Psoas muscle (tissue), 8 donors: ENCODE data around the gene C1QL3. TPM values are rescaled to one million over a fixed set of nuclear protein-coding genes. Genes with fewer than 3 reads are reported as not detected.

Experiments used
- ATAC-seq, 4 donors: fragments of 200-7000 bp; cut with Tn5 transposase; one replicate each; pipeline ENCODE4 v1.9.1; 2020; ENCODE audit warnings: moderate library complexity in 3 of 4, mild to moderate bottlenecking in 2 of 4
- DNase-seq, 2 donors: peaks; one replicate each; pipeline ENCODE4 v3.0.0-alpha.2; 2020
- H3K27ac ChIP-seq: fragments of 200-600 bp; one replicate; pipeline ENCODE4 v1.8.0; 2022
- H3K27me3 ChIP-seq, 3 donors: fragments of 200-600 bp in 1 of 3; one replicate each; pipeline versions ENCODE4 v1.6.1 to v1.8.0; 2013 to 2022; ENCODE audit warnings: low read length in 2 of 3, mild to moderate bottlenecking in 2 of 3, moderate library complexity in 1 of 3; ENCODE audit not compliant: insufficient read depth in 3 of 3
- H3K36me3 ChIP-seq, 2 donors: fragments of 200-600 bp in 1 of 2; one replicate each; pipeline versions ENCODE4 v1.6.1 to v1.8.0; 2013 to 2022; ENCODE audit warnings: low read depth in 1 of 2, mild to moderate bottlenecking in 1 of 2, moderate library complexity in 1 of 2; ENCODE audit not compliant: insufficient read depth in 1 of 2
- H3K4me1 ChIP-seq: fragments of 200-600 bp; one replicate; pipeline ENCODE4 v1.8.0; 2022
- H3K4me3 ChIP-seq: fragments of 200-600 bp; one replicate; pipeline ENCODE4 v1.8.0; 2022; ENCODE audit warnings: mild to moderate bottlenecking
- H3K9me3 ChIP-seq: fragments of 200-600 bp; one replicate; pipeline ENCODE4 v1.8.0; 2022
- WGBS, 3 donors: extraction: QIAGEN DNeasy Blood & Tissue Kit; methylation state at CpG; one replicate each; pipeline versions ENCODE4 v1.1.6 to v1.1.7; 2013; 5-methylcytosine and 5-hydroxymethylcytosine counted together
- intact Hi-C, 2 donors: fragments of 100-400 bp; cut with DNase I; formaldehyde crosslinking; loops; one replicate each; pipeline versions ENCODE4 v1.11.0 to v1.14.2; 2022
- polyA plus RNA-seq, 3 donors: library from polyadenylated mRNA; stranded (reverse); fragments of 200-250 nt; gene quantifications; one replicate each; pipeline ENCODE4 v1.2.3, GENCODE V29; 2013
- total RNA-seq, 4 donors: library from RNA; stranded (reverse); fragmentation: NEBNext Ultra II Directional in 2 of 4; extraction: Animal tissue kit (Norgen Biotek cat#: 25700) in 2 of 4; gene quantifications; one replicate each; pipeline versions ENCODE4 v1.2.1 to v1.2.4, GENCODE V29; 2021 to 2023
- TF ChIP-seq, protein P1 (sequence below): fragments of 200-600 bp; IDR thresholded peaks from one replicate; pipeline ENCODE4 v1.8.0; 2022; ENCODE audit warnings: antibody characterized with exemption
- donor health status: healthy with polysubstance abuse.
- donor health status: DM: no; HTN: no; CAD: no; lungs with moderate emphysema.
- donor health status: Bipolar disorder and iron deficiency.
- donor health status: healthy.
- donor health status: DM: yes; HTN: yes; CAD: no.
- donor health status: DM: no; HTN: no; CAD: no.
- donor health status: DM: no; HTN: no; CAD: no.
- donor health status: DM: yes; HTN: yes; CAD: no.

The C1QL3 gene
- total and polyA plus RNA-seq, 7 donors = 0.04 to 0.08 TPM; not detected in 5

DNA sequence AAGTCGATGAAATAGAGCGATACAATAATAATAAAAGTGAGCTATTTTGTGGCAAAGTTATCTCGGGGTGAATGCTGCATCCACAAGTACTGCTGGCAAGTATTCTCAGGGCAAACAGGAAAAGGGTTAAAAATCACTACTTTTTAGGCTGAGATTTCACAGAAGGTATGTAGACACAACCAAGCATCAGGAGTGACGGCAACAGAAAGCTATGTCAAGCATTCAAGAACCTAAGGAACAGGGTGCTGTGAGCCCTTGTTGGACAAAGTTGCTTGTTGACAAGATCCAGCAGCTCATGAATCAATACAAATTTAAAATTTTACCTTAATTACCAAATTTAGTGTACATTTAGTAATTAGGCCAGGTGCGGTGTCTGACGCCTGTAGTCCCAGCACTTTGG lies 41.2 kb upstream of the C1QL3 start:
- H3K36me3 ChIP-seq = no peaks in the 10 kb centered on the region
- H3K4me1 ChIP-seq = no peaks in the 10 kb centered on the region
- intact Hi-C loops = no loop called here
- no peak overlapping the region for H3K4me3 ChIP-seq
- H3K27me3 ChIP-seq = peaks cover 0 to 2% (median 0%) of the 10 kb centered on the region in 3 donors
- WGBS, 3 donors = 85 to 89% (median 89%) methylated on average over 6 of the region's 6 CpGs
- DNase-seq (no peak), ATAC-seq (no peak)
- TF ChIP-seq, protein P1, sequence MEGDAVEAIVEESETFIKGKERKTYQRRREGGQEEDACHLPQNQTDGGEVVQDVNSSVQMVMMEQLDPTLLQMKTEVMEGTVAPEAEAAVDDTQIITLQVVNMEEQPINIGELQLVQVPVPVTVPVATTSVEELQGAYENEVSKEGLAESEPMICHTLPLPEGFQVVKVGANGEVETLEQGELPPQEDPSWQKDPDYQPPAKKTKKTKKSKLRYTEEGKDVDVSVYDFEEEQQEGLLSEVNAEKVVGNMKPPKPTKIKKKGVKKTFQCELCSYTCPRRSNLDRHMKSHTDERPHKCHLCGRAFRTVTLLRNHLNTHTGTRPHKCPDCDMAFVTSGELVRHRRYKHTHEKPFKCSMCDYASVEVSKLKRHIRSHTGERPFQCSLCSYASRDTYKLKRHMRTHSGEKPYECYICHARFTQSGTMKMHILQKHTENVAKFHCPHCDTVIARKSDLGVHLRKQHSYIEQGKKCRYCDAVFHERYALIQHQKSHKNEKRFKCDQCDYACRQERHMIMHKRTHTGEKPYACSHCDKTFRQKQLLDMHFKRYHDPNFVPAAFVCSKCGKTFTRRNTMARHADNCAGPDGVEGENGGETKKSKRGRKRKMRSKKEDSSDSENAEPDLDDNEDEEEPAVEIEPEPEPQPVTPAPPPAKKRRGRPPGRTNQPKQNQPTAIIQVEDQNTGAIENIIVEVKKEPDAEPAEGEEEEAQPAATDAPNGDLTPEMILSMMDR = no peak
- no peaks in the 10 kb centered on the region for H3K9me3 ChIP-seq
- no peak overlapping the region for H3K27ac ChIP-seq

DNA sequence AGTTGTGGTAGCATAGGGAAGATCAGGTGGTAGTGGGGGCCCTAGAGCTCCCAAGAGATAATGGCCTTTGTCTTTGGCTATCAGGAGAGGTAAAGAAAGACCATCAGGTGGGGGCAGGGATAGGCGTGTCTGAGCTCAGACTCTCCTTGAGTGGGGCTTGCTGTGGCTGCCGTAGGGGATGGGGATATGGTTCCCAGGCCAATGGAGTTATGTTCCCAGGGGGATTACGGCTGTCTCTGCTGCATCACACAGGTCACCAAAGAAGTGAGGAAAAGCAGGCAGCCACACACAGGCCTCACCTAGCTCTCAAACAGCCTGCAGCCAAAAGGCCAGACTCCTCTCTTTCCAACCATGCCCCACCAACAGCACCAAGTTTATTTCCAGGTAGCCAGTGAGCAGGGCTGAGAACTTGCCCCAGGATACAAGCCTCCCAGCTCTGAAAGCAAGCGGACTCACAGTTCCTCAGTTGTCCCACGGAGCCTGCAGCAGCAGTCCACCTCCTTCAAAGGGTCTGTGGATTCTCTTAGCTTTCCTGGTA lies 37.6 kb upstream of the C1QL3 start:
- intact Hi-C loops = no loop called here
- DNase-seq (no peak), ATAC-seq (no peak)
- Histone ChIP-seq H3K27me3 (no peaks in the 10 kb centered on the region), H3K4me1 (no peaks in the 10 kb centered on the region), H3K9me3 (no peaks in the 10 kb centered on the region), H3K36me3 (no peaks in the 10 kb centered on the region), H3K4me3 (no peak overlapping the region), H3K27ac (no peak overlapping the region)
- 66 to 77% (median 71%) methylated on average over 5 of the region's 5 CpGs for WGBS, 3 donors
- TF ChIP-seq, protein P1 = no peak

DNA sequence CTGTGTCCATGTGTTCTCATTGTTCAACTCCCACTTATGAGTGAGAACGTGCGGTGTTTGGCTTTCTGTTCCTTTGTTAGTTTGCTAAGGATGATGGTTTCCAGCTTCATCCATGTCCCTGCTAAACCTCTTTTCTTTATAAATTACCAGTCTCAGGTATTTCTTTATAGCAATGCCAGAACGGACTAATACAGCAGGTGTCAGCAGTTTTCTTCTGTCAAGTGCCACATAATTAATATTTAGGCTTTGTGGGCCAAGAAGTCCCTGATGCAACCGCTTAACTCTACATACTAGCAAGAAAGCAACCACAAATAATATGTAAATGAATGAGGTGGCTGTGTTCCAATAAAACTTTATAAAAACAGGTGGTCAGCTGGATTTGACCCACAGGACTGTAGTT lies 26.3 kb upstream of the C1QL3 start:
- Histone ChIP-seq H3K9me3 (no peaks in the 10 kb centered on the region), H3K4me1 (no peaks in the 10 kb centered on the region), H3K36me3 (no peaks in the 10 kb centered on the region), H3K4me3 (no peak overlapping the region), H3K27me3 (no peaks in the 10 kb centered on the region), H3K27ac (no peak overlapping the region)
- DNase-seq (no peak), ATAC-seq (no peak)
- TF ChIP-seq, protein P1 = no peak
- WGBS, 3 donors = 71 to 76% (median 75%) methylated on average over 4 of the region's 4 CpGs
- intact Hi-C loops = loop anchor here in 1 of 2 donors (10.0 kb wide), 1 partner anchor 663 kb away; no protein-coding TSS in a partner anchor

DNA sequence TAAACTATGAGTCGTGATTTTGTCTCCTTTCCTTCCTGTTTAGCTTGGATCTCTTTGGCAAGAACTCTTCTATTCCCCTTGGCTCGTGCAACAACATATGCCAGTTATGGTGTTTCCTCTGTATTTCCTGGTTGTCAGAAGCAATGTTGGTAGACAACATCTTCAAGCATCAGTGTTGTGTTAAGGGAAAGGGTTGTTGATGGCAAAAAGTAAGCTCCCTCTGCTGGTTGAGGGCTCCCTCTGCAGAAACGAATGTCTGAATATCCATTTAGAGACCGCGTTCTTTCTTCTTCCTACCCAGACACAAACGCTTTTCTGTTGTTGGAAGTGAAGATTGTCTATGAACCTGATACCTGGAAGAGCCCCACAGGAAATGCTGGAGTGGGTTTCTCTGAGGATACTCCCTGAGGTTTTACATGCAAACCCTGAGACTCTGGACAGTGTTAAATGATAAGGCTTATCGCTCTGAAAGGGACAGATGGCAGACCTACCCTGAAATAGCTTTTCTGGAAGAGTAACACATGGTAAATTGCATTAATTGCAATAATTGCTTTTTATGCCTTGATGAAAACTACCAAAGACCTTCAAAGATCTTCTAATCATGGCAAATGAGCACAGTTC lies 23.5 kb upstream of the C1QL3 start:
- ATAC-seq = no peak
- Histone ChIP-seq H3K4me3 (no peak overlapping the region), H3K27ac (no peak overlapping the region), H3K4me1 (no peaks in the 10 kb centered on the region), H3K36me3 (no peaks in the 10 kb centered on the region), H3K27me3 (no peaks in the 10 kb centered on the region), H3K9me3 (no peaks in the 10 kb centered on the region)
- no peak for DNase-seq
- TF ChIP-seq, protein P1 = peak; percentile 47
- WGBS, 3 donors = 30 to 31% (median 30%) methylated on average over 7 of the region's 7 CpGs
- intact Hi-C loops = loop anchor here in 1 of 2 donors (10.0 kb wide), 1 partner anchor 660 kb away; no protein-coding TSS in a partner anchor
